Ishikawa (cell line): ENCODE results near the gene LBX2.

Experiments used
- CEBPB ChIP-seq: IDR thresholded peaks from 2 replicates; pipeline ENCODE4 v1.6.1; 2012
- CREB1 ChIP-seq: IDR thresholded peaks from 2 replicates; pipeline ENCODE4 v1.6.1; 2012; ENCODE audit warnings: low read depth
- EGR1 ChIP-seq: IDR thresholded peaks from 2 replicates; pipeline ENCODE4 v1.6.1; 2012
- EP300 ChIP-seq: IDR thresholded peaks from 2 replicates; pipeline ENCODE4 v1.6.1; 2012; ENCODE audit warnings: borderline replicate concordance
- FOXM1 ChIP-seq: IDR thresholded peaks from 2 replicates; pipeline ENCODE4 v1.6.1; 2012; ENCODE audit warnings: low read depth, borderline replicate concordance
- NFIC ChIP-seq: IDR thresholded peaks from 2 replicates; pipeline ENCODE4 v1.6.1; 2012
- RAD21 ChIP-seq: IDR thresholded peaks from 2 replicates; pipeline ENCODE4 v1.6.1; 2012; ENCODE audit warnings: low read depth
- REST ChIP-seq: IDR thresholded peaks from 2 replicates; pipeline ENCODE4 v1.6.1; 2012; ENCODE audit warnings: low read depth, mild to moderate bottlenecking
- TAF1 ChIP-seq: IDR thresholded peaks from 2 replicates; pipeline ENCODE4 v1.6.1; 2012; ENCODE audit warnings: low read depth, mild to moderate bottlenecking
- TCF12 ChIP-seq: IDR thresholded peaks from 2 replicates; pipeline ENCODE4 v1.6.1; 2012; ENCODE audit warnings: low read depth
- TEAD4 ChIP-seq: IDR thresholded peaks from 2 replicates; pipeline ENCODE4 v1.6.1; 2012
- YY1 ChIP-seq: IDR thresholded peaks from 2 replicates; pipeline ENCODE4 v1.6.1; 2012; ENCODE audit warnings: low read depth
- ZBTB7A ChIP-seq: IDR thresholded peaks from 2 replicates; pipeline ENCODE4 v1.6.1; 2012; ENCODE audit warnings: low read depth
- TF ChIP-seq, protein P1 (sequence below): IDR thresholded peaks from 2 replicates; pipeline ENCODE4 v1.6.1; 2012
- TF ChIP-seq, protein P2 (sequence below): IDR thresholded peaks from 2 replicates; pipeline ENCODE4 v1.6.1; 2012

Gene LBX2

GRCh38 chr2:74505448-74506246 lies 6.2 kb upstream of the LBX2 start:
- no peak for TF ChIP-seq TAF1
- TF ChIP-seq CEBPB: no peak
- TF ChIP-seq ZBTB7A: no peak
- TF ChIP-seq NFIC: no peak
- TF ChIP-seq EP300: no peak
- no peak for TF ChIP-seq REST
- TF ChIP-seq TCF12: no peak
- TF ChIP-seq, protein P1, sequence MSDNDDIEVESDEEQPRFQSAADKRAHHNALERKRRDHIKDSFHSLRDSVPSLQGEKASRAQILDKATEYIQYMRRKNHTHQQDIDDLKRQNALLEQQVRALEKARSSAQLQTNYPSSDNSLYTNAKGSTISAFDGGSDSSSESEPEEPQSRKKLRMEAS: no peak

GRCh38 chr2:74504591-74504990 lies 5.2 kb upstream of the LBX2 start:
- TF ChIP-seq, protein P1: no peak
- no peak for TF ChIP-seq FOXM1
- no peak for TF ChIP-seq EGR1
- no peak for TF ChIP-seq TAF1
- TF ChIP-seq EP300: no peak
- TF ChIP-seq CREB1: no peak
- TF ChIP-seq NFIC: no peak
- TF ChIP-seq CEBPB: no peak
- TF ChIP-seq TEAD4: no peak
- TF ChIP-seq TCF12: no peak

DNA sequence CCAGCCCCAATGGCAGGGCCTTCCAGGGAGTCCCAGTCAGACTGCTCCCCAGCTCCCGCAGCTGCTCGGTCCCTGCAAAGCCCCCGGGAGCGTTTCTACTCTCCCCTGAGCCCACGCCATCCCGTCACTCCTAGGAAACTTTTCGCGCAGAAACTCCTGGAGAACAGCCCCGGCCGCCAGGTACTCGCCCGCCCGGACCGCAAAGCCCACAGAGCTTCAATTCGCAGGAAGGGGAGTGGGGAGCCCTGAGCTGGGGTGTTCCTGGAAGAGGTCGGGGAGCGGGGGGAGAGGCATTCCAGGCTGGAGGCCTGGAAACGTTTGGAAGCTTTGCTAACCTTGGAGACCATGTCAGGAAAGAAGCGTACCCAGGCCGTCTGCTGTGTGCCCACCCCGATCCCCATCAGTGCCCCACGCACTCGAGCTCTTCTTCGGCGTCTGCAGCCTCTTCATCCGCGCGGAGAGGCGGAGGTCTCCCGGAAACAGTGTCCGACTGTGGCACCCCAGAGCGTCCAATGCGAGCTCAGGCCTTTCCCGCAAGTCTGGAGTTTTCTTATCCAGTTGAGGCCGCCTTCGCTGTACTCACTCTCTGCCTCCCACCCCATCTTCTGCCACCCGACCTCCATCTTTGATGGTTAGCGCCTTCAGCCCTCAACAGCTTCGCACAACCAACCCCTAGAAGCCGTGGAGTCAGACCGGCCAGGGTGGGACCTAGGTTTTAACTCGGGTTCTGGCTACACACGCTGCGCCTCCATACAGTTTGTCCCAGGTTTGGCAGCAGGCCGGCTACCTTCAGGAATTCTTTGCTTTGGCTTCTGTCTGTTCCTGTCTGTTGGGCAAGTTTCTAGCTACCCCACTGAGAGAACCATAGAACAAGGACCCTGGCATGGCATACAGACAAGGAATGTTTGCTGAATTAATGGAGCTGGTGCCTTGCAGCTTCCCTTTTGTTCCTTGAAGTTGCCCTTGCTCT lies 4.4 kb upstream of the LBX2 start:
- TF ChIP-seq TEAD4: no peak

GRCh38 chr2:74502720-74503505 lies 3.5 kb upstream of the LBX2 start:
- TF ChIP-seq CEBPB (no peak), FOXM1 (no peak), EP300 (peak; percentile 37; the same call in 1 of the 2 replicates), NFIC (peak; percentile 15; the same call in 1 of the 2 replicates), EGR1 (peak; percentile 14; the same call in 1 of the 2 replicates), TEAD4 (no peak), RAD21 (peak; percentile 31; the same call in 1 of the 2 replicates), ZBTB7A (peak; percentile 96), TAF1 (peak; percentile 58; the same call in 1 of the 2 replicates), REST (no peak), YY1 (no peak), TCF12 (peak; percentile 39; the same call in 1 of the 2 replicates), CREB1 (no peak)
- TF ChIP-seq, protein P2, sequence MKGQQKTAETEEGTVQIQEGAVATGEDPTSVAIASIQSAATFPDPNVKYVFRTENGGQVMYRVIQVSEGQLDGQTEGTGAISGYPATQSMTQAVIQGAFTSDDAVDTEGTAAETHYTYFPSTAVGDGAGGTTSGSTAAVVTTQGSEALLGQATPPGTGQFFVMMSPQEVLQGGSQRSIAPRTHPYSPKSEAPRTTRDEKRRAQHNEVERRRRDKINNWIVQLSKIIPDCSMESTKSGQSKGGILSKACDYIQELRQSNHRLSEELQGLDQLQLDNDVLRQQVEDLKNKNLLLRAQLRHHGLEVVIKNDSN: peak; percentile 65
- TF ChIP-seq, protein P1: peak; percentile 74

- TF ChIP-seq NFIC: no peak
- TF ChIP-seq EP300: no peak
- TF ChIP-seq TCF12: no peak
- TF ChIP-seq, protein P1: no peak
- TF ChIP-seq, protein P2: no peak
- no peak for TF ChIP-seq CEBPB
- TF ChIP-seq ZBTB7A: no peak
- TF ChIP-seq TAF1: no peak
- no peak for TF ChIP-seq FOXM1
- TF ChIP-seq TEAD4: no peak
- no peak for TF ChIP-seq EGR1
- TF ChIP-seq REST: no peak
- no peak for TF ChIP-seq RAD21
- TF ChIP-seq YY1: no peak
- no peak for TF ChIP-seq CREB1
These were observed 2.8 kb upstream of the LBX2 start for GRCh38 chr2:74502147-74502719.
